Uterus (tissue), 2 donors: ENCODE data around the gene KRT82.

Experiments
- CTCF ChIP-seq, 4 experiments: fragments of 200-600 bp in 2 of 4; fragments of 450-650 bp in 2 of 4; sonication (generic) in 2 of 4; IDR thresholded peaks; one replicate each; pipeline ENCODE4 v1.5.1; 2016 to 2019; ENCODE audit warnings: antibody characterized with exemption in 4 of 4, mild to moderate bottlenecking in 2 of 4, moderate library complexity in 1 of 4
- POLR2A ChIP-seq, 2 donors: fragments of 450-650 bp; IDR thresholded peaks; one replicate each; pipeline ENCODE4 v1.6.1; 2016; ENCODE audit warnings: antibody characterized with exemption in 2 of 2, mild to moderate bottlenecking in 1 of 2, moderate library complexity in 1 of 2

DNA sequence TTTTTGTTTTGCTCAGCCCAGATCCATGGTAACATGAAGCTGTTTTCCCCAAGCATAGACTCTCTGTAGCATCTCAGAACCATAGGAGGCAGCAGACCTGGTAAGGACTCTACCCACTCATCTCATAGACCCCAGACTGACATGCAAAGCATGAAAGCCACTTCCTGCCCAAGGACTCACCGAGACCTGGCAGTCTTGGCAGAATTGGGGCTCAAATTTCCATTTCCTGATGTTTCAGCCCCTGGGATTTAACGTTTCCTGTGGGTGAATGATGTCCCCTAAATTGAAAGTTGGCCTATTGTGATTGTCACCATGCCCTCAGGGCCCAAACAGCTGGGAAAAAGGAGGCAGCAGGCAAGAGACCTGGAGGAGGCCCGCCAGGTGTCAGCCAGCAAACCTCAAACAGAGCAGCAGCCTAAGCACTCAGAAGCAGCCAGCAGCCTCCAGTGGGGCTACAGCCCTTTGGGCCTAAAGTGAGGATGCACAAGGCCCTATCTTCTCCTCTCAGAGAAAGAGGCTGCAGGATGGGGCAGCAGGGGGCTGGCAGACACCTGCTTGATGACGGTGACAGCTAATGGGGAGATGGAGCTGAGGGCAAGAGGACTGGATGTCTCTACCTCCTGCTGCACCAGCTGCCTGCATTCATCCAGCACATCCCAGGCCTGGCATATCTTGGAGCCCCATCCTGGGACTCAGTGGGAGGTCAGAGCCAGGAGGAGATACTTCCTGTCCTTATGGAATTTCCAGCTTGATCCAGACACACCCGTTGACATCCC is 47.4 kb downstream of the KRT82 start:
- TF ChIP-seq CTCF (IDR thresholded peaks at IDR 0.05) (no peak), POLR2A (IDR thresholded peaks at IDR 0.05) (no peak)
